ENCODE results near the gene SF3B5.

The SF3B5 gene

DNA sequence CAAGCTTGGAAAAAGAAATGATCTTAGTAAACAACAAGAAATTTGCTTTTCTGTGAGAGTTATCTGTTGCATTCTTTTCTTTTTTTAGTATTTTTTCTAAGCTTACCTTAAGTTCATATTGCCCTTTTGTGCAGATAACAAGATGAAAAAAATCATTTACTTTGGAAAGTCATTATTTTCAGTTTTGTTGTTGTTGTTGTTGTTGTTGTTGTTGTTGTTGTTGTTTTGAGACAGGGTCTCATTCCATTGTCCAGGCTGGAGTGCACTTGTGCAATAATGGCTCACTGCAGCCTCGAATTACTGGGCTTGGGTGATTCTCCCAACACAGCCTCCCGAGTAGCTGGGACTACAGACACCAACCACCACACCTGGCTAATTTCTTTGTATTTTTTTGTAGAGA is 46.1 kb upstream of the SF3B5 start:
- Histone ChIP-seq H2BK120ac (ENCODE audit: low read depth, low read length) (no peak overlapping the region), H2BK5ac (ENCODE audit: low read length) (no peak overlapping the region), H3K23ac (ENCODE audit: low read depth, low read length, poor library complexity) (no peak overlapping the region), H3K4me3 (ENCODE audit: low read length in 2 of 2) (no peak overlapping the region), H3K36me3 (replicated peaks in 1 of 2; ENCODE audit: control insufficient read depth in 2 of 2, insufficient read depth in 2 of 2, low read length in 2 of 2) (no peaks in the 10 kb centered on the region), H3K9me3 (replicated peaks in 1 of 2; ENCODE audit: control insufficient read depth in 2 of 2, insufficient read depth in 1 of 2, low read depth in 1 of 2, low read length in 2 of 2) (no peaks in the 10 kb centered on the region), H3K79me1 (ENCODE audit: low read depth, low read length) (no peaks in the 10 kb centered on the region), H2AK5ac (ENCODE audit: low read depth, low read length) (no peak overlapping the region), H4K8ac (ENCODE audit: low read depth, low read length) (no peak overlapping the region), H3K27me3 (ENCODE audit: control insufficient read depth in 3 of 3, insufficient read depth in 3 of 3, low read depth in 1 of 3, low read length in 3 of 3) (peaks cover 0 to 7% (median 0%) of the 10 kb centered on the region in 3 experiments), H3K14ac (ENCODE audit: low read length) (no peak overlapping the region), H3K4me1 (ENCODE audit: control insufficient read depth in 2 of 2, insufficient read depth in 1 of 2, low read depth in 1 of 2, low read length in 2 of 2) (no peaks in the 10 kb centered on the region), H2BK12ac (ENCODE audit: low read length) (no peak overlapping the region), H3K18ac (ENCODE audit: low read length) (no peak overlapping the region), H3K4me2 (ENCODE audit: insufficient read depth, low read length, poor library complexity, severe bottlenecking) (no peak overlapping the region), H2AFZ (ENCODE audit: low read length) (no peak overlapping the region), H2BK15ac (ENCODE audit: low read length) (no peak overlapping the region), H3K9ac (ENCODE audit: low read depth, low read length, poor library complexity) (no peak overlapping the region), H4K91ac (ENCODE audit: low read depth, low read length, poor library complexity) (no peak overlapping the region), H3K27ac (replicated peaks; ENCODE audit: low read length) (no peak overlapping the region), H3K4ac (ENCODE audit: low read length) (no peak overlapping the region)
- DNase-seq (ENCODE audit: low spot score), result no peak
- no CpG with 5 or more reads among the region's 2 CpGs for WGBS, 2 donors (ENCODE audit: extremely low coverage in 2 of 2, insufficient read length in 2 of 2, insufficient replicate concordance in 1 of 2)

DNA sequence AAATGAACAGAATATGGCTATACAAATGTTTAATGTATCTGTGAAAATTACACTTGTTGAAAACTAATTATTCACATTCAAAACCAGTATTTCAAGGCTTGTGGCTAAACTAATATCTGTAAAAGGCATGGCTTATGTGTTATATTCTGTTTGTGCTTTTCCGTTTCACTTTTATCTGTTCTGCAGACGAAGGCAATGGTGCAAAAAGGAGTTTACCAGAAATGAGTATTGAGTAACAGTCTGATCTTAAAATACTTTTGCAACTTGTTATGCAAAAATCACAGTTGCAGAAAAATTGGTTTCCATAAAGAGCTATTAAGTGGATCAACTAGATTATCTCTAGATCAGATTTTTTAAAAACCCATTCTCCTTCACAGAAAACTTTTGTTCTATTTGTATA is 45.5 kb upstream of the SF3B5 start:
- Histone ChIP-seq H3K18ac (ENCODE audit: low read length) (no peak overlapping the region), H3K27me3 (ENCODE audit: control insufficient read depth in 3 of 3, insufficient read depth in 3 of 3, low read depth in 1 of 3, low read length in 3 of 3) (peaks cover 0 to 2% (median 0%) of the 10 kb centered on the region in 3 experiments), H2BK5ac (ENCODE audit: low read length) (no peak overlapping the region), H2BK15ac (ENCODE audit: low read length) (no peak overlapping the region), H2BK12ac (ENCODE audit: low read length) (no peak overlapping the region), H4K8ac (ENCODE audit: low read depth, low read length) (no peak overlapping the region), H3K4me2 (ENCODE audit: insufficient read depth, low read length, poor library complexity, severe bottlenecking) (no peak overlapping the region), H3K4ac (ENCODE audit: low read length) (no peak overlapping the region), H4K91ac (ENCODE audit: low read depth, low read length, poor library complexity) (no peak overlapping the region), H3K23ac (ENCODE audit: low read depth, low read length, poor library complexity) (no peak overlapping the region), H3K27ac (replicated peaks; ENCODE audit: low read length) (no peak overlapping the region), H3K9me3 (replicated peaks in 1 of 2; ENCODE audit: control insufficient read depth in 2 of 2, insufficient read depth in 1 of 2, low read depth in 1 of 2, low read length in 2 of 2) (no peaks in the 10 kb centered on the region), H2BK120ac (ENCODE audit: low read depth, low read length) (no peak overlapping the region), H3K79me1 (ENCODE audit: low read depth, low read length) (no peaks in the 10 kb centered on the region), H3K4me1 (ENCODE audit: control insufficient read depth in 2 of 2, insufficient read depth in 1 of 2, low read depth in 1 of 2, low read length in 2 of 2) (no peaks in the 10 kb centered on the region), H3K14ac (ENCODE audit: low read length) (no peak overlapping the region), H2AFZ (ENCODE audit: low read length) (no peak overlapping the region), H3K36me3 (replicated peaks in 1 of 2; ENCODE audit: control insufficient read depth in 2 of 2, insufficient read depth in 2 of 2, low read length in 2 of 2) (no peaks in the 10 kb centered on the region), H3K9ac (ENCODE audit: low read depth, low read length, poor library complexity) (no peak overlapping the region), H3K4me3 (ENCODE audit: low read length in 2 of 2) (no peak overlapping the region), H2AK5ac (ENCODE audit: low read depth, low read length) (no peak overlapping the region)
- DNase-seq (ENCODE audit: low spot score), result no peak
- WGBS, 2 donors (ENCODE audit: extremely low coverage in 2 of 2, insufficient read length in 2 of 2, insufficient replicate concordance in 1 of 2), result no CpG with 5 or more reads among the region's 2 CpGs

DNA sequence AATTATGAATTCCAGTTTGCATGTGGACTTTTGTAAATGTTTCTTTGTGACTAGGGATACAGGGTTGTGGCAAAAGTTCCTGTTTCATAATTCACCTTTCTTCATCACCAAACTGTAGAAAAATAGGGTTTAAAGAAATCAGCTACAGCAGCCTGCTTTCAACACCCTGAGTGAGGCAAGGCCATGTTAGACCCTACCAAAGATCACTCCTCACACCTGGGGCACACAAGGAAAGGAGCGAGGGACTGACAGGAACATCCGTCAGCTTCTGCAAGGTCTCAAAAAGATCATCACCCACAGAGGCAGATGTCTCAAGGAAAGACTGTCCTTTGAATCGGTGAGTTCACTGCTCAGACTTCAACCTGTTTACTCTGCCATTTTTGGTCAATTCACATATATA is 44.4 kb upstream of the SF3B5 start:
- H3K9me3 ChIP-seq (replicated peaks in 1 of 2; ENCODE audit: control insufficient read depth in 2 of 2, insufficient read depth in 1 of 2, low read depth in 1 of 2, low read length in 2 of 2), result no peaks in the 10 kb centered on the region
- no peak overlapping the region for H3K4ac ChIP-seq (ENCODE audit: low read length)
- H3K4me1 ChIP-seq (ENCODE audit: control insufficient read depth in 2 of 2, insufficient read depth in 1 of 2, low read depth in 1 of 2, low read length in 2 of 2), result no peaks in the 10 kb centered on the region
- H3K18ac ChIP-seq (ENCODE audit: low read length), result no peak overlapping the region
- H4K91ac ChIP-seq (ENCODE audit: low read depth, low read length, poor library complexity), result no peak overlapping the region
- no peak overlapping the region for H2BK12ac ChIP-seq (ENCODE audit: low read length)
- no peak overlapping the region for H2BK120ac ChIP-seq (ENCODE audit: low read depth, low read length)
- no peak overlapping the region for H3K4me2 ChIP-seq (ENCODE audit: insufficient read depth, low read length, poor library complexity, severe bottlenecking)
- no peaks in the 10 kb centered on the region for H3K36me3 ChIP-seq (replicated peaks in 1 of 2; ENCODE audit: control insufficient read depth in 2 of 2, insufficient read depth in 2 of 2, low read length in 2 of 2)
- peaks cover 0 to 2% (median 0%) of the 10 kb centered on the region in 3 experiments for H3K27me3 ChIP-seq (ENCODE audit: control insufficient read depth in 3 of 3, insufficient read depth in 3 of 3, low read depth in 1 of 3, low read length in 3 of 3)
- no peak overlapping the region for H4K8ac ChIP-seq (ENCODE audit: low read depth, low read length)
- DNase-seq (ENCODE audit: low spot score), result no peak
- H2BK5ac ChIP-seq (ENCODE audit: low read length), result no peak overlapping the region
- WGBS, 2 donors (ENCODE audit: extremely low coverage in 2 of 2, insufficient read length in 2 of 2, insufficient replicate concordance in 1 of 2), result no CpG with 5 or more reads among the region's 3 CpGs
- no peak overlapping the region for H3K4me3 ChIP-seq (ENCODE audit: low read length in 2 of 2)
- no peak overlapping the region for H3K23ac ChIP-seq (ENCODE audit: low read depth, low read length, poor library complexity)
- H3K14ac ChIP-seq (ENCODE audit: low read length), result no peak overlapping the region
- no peak overlapping the region for H3K27ac ChIP-seq (replicated peaks; ENCODE audit: low read length)
- no peak overlapping the region for H2AFZ ChIP-seq (ENCODE audit: low read length)
- no peaks in the 10 kb centered on the region for H3K79me1 ChIP-seq (ENCODE audit: low read depth, low read length)
- no peak overlapping the region for H2BK15ac ChIP-seq (ENCODE audit: low read length)
- H3K9ac ChIP-seq (ENCODE audit: low read depth, low read length, poor library complexity), result no peak overlapping the region
- no peak overlapping the region for H2AK5ac ChIP-seq (ENCODE audit: low read depth, low read length)

DNA sequence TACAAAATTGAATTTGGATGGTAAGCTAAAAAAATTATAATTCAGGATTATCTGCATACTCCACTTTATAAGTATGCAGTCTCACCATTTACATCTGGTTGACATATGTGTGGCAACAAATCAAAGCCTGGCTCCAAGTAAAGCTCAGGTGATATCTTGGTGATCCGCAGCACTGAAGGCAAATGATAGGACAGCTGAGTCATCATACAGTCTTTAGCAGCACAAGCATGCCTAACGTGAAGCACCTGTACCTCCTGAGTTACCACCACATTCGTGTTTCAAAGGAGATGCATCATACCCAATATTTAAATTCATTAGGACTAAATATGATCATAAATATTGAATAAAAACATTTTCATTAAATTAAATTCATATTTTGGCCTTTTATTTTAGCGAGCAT is 43.2 kb upstream of the SF3B5 start:
- H3K4me1 ChIP-seq (ENCODE audit: control insufficient read depth in 2 of 2, insufficient read depth in 1 of 2, low read depth in 1 of 2, low read length in 2 of 2), result no peaks in the 10 kb centered on the region
- no peak overlapping the region for H3K23ac ChIP-seq (ENCODE audit: low read depth, low read length, poor library complexity)
- no CpG with 5 or more reads among the region's 4 CpGs for WGBS, 2 donors (ENCODE audit: extremely low coverage in 2 of 2, insufficient read length in 2 of 2, insufficient replicate concordance in 1 of 2)
- H3K27me3 ChIP-seq (ENCODE audit: control insufficient read depth in 3 of 3, insufficient read depth in 3 of 3, low read depth in 1 of 3, low read length in 3 of 3), result peaks cover 0 to 2% (median 0%) of the 10 kb centered on the region in 3 experiments
- H3K14ac ChIP-seq (ENCODE audit: low read length), result no peak overlapping the region
- no peaks in the 10 kb centered on the region for H3K79me1 ChIP-seq (ENCODE audit: low read depth, low read length)
- DNase-seq (ENCODE audit: low spot score), result no peak
- H2AFZ ChIP-seq (ENCODE audit: low read length), result no peak overlapping the region
- no peak overlapping the region for H3K4me3 ChIP-seq (ENCODE audit: low read length in 2 of 2)
- H3K36me3 ChIP-seq (replicated peaks in 1 of 2; ENCODE audit: control insufficient read depth in 2 of 2, insufficient read depth in 2 of 2, low read length in 2 of 2), result no peaks in the 10 kb centered on the region
- H2BK12ac ChIP-seq (ENCODE audit: low read length), result no peak overlapping the region
- H3K27ac ChIP-seq (replicated peaks; ENCODE audit: low read length), result no peak overlapping the region
- no peak overlapping the region for H3K9ac ChIP-seq (ENCODE audit: low read depth, low read length, poor library complexity)
- H4K91ac ChIP-seq (ENCODE audit: low read depth, low read length, poor library complexity), result no peak overlapping the region
- no peak overlapping the region for H3K4me2 ChIP-seq (ENCODE audit: insufficient read depth, low read length, poor library complexity, severe bottlenecking)
- no peak overlapping the region for H2BK120ac ChIP-seq (ENCODE audit: low read depth, low read length)
- H3K18ac ChIP-seq (ENCODE audit: low read length), result no peak overlapping the region
- no peak overlapping the region for H2AK5ac ChIP-seq (ENCODE audit: low read depth, low read length)
- no peak overlapping the region for H2BK15ac ChIP-seq (ENCODE audit: low read length)
- H4K8ac ChIP-seq (ENCODE audit: low read depth, low read length), result no peak overlapping the region
- no peak overlapping the region for H2BK5ac ChIP-seq (ENCODE audit: low read length)
- H3K9me3 ChIP-seq (replicated peaks in 1 of 2; ENCODE audit: control insufficient read depth in 2 of 2, insufficient read depth in 1 of 2, low read depth in 1 of 2, low read length in 2 of 2), result no peaks in the 10 kb centered on the region
- H3K4ac ChIP-seq (ENCODE audit: low read length), result no peak overlapping the region

All from neuronal stem cell (in vitro differentiated cells).